Upper lobe of left lung (tissue), 4 donors: Measurements from ENCODE around the gene LRIG2.

Experiments used
- EP300 ChIP-seq, 4 donors: sonication (generic); formaldehyde crosslinking; IDR thresholded peaks; one replicate each; pipeline ENCODE4 v1.5.1; 2017; ENCODE audit warnings: antibody characterized with exemption in 4 of 4, control low read depth in 2 of 4
- POLR2AphosphoS5 ChIP-seq, 2 donors: sonication (generic); formaldehyde crosslinking; IDR thresholded peaks; one replicate each; pipeline ENCODE4 v1.5.1; 2017; ENCODE audit warnings: antibody characterized with exemption in 2 of 2
- TF ChIP-seq, protein P1 (sequence below), 6 experiments: fragments of 450-650 bp in 4 of 6; fragments of 200-600 bp in 2 of 6; sonication (generic) in 2 of 6; IDR thresholded peaks; one replicate each; pipeline ENCODE4 v1.5.1; 2016 to 2019; ENCODE audit warnings: antibody characterized with exemption in 6 of 6

DNA sequence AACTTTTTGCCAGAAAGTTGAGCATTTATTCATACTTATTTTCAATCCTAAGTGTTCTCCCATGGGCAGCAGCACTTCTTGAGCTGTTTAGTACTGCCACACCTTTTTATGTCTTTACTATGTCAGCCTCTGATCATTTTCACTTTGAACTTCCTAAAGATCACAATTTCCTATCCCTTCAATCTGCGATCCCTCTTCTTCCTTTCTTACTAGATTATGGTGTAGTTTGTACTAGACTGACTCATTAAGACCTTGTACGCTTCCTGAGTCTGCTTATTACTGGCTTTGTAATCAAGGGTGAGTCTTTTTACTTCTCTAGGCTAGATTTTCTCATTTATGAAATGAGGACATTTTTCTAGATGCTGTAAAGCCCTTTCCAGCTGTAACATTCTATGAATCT, 55.1 kb downstream of the LRIG2 start:
- TF ChIP-seq, protein P1, sequence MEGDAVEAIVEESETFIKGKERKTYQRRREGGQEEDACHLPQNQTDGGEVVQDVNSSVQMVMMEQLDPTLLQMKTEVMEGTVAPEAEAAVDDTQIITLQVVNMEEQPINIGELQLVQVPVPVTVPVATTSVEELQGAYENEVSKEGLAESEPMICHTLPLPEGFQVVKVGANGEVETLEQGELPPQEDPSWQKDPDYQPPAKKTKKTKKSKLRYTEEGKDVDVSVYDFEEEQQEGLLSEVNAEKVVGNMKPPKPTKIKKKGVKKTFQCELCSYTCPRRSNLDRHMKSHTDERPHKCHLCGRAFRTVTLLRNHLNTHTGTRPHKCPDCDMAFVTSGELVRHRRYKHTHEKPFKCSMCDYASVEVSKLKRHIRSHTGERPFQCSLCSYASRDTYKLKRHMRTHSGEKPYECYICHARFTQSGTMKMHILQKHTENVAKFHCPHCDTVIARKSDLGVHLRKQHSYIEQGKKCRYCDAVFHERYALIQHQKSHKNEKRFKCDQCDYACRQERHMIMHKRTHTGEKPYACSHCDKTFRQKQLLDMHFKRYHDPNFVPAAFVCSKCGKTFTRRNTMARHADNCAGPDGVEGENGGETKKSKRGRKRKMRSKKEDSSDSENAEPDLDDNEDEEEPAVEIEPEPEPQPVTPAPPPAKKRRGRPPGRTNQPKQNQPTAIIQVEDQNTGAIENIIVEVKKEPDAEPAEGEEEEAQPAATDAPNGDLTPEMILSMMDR (IDR thresholded peaks at IDR 0.05), result no peak
- no peak for TF ChIP-seq POLR2AphosphoS5 (IDR thresholded peaks at IDR 0.05)
- TF ChIP-seq EP300 (IDR thresholded peaks at IDR 0.05), result no peak
